Neural cell (in vitro differentiated cells): Measurements from ENCODE around the gene ACOXL. TPM values are rescaled to one million over a fixed set of nuclear protein-coding genes. Genes with fewer than 3 reads are reported as not detected.

Source experiments
- H2AFZ ChIP-seq: fragments of 200-600, 300-800 bp; sonication (generic), shearing (Covaris generic); 2 replicates; pipeline ENCODE4 v1.6.0; 2014; ENCODE audit warnings: low read depth, mild to moderate bottlenecking, antibody characterized with exemption, low read length, moderate library complexity
- H3F3A ChIP-seq: fragments of 200-600 bp; shearing (Covaris generic); 2 replicates; pipeline ENCODE4 v1.6.1; 2016; ENCODE audit warnings: mild to moderate bottlenecking, moderate library complexity, mixed read lengths, antibody characterized with exemption, low read length; ENCODE audit not compliant: insufficient read depth, poor library complexity, severe bottlenecking
- H3K27ac ChIP-seq: fragments of 200-600, 300-800 bp; sonication (generic), shearing (Covaris generic); 2 replicates; pipeline ENCODE4 v1.5.1; 2014; ENCODE audit warnings: mild to moderate bottlenecking, low read length, moderate library complexity
- H3K27me3 ChIP-seq: fragments of 300-800, 200-600 bp; sonication (generic), shearing (Covaris generic); 2 replicates; pipeline ENCODE4 v1.6.0; 2014; ENCODE audit warnings: mild to moderate bottlenecking, low read depth, low read length, moderate library complexity; ENCODE audit not compliant: insufficient read depth
- H3K36me3 ChIP-seq: fragments of 300-800, 200-600 bp; sonication (generic), shearing (Covaris generic); 2 replicates; pipeline ENCODE4 v1.5.1; 2014; ENCODE audit warnings: mild to moderate bottlenecking, antibody characterized with exemption, low read length, moderate library complexity; ENCODE audit not compliant: insufficient read depth
- H3K4me2 ChIP-seq: fragments of 300-800, 200-600 bp; sonication (generic), shearing (Covaris generic); 2 replicates; pipeline ENCODE4 v1.6.0; 2014; ENCODE audit warnings: mild to moderate bottlenecking, low read length
- H3K4me3 ChIP-seq: fragments of 300-800, 200-600 bp; sonication (generic), shearing (Covaris generic); 2 replicates; pipeline ENCODE4 v1.5.1; 2014; ENCODE audit warnings: mild to moderate bottlenecking, low read length, moderate library complexity
- H3K79me2 ChIP-seq: fragments of 200-600 bp; shearing (Covaris generic); replicated peaks from 2 replicates; pipeline ENCODE4 v1.6.0; 2014; ENCODE audit warnings: mild to moderate bottlenecking, low read length, moderate library complexity; ENCODE audit not compliant: insufficient read depth
- H3K9ac ChIP-seq: fragments of 300-800, 200-600 bp; sonication (generic), shearing (Covaris generic); 2 replicates; pipeline ENCODE4 v1.6.1; 2016; ENCODE audit warnings: mild to moderate bottlenecking, low read length, mixed read lengths
- H3K9me2 ChIP-seq: fragments of 200-600 bp; shearing (Covaris generic); 2 replicates; pipeline ENCODE4 v1.6.1; 2016; ENCODE audit warnings: mild to moderate bottlenecking, low read length, mixed read lengths; ENCODE audit not compliant: insufficient read depth
- H3K9me3 ChIP-seq: fragments of 200-600, 300-800 bp; sonication (generic), shearing (Covaris generic); 2 replicates; pipeline ENCODE4 v1.6.1; 2016; ENCODE audit warnings: mild to moderate bottlenecking, mixed run types, low read length, moderate library complexity, mixed read lengths
- H4K20me1 ChIP-seq: fragments of 200-600 bp; shearing (Covaris generic); 2 replicates; pipeline ENCODE4 v1.6.1; 2016; ENCODE audit warnings: mild to moderate bottlenecking, mixed run types; ENCODE audit not compliant: insufficient read depth
- EP300 ChIP-seq: fragments of 450-650 bp; conservative IDR thresholded peaks from 2 replicates; pipeline ENCODE4 v1.6.1; 2014; ENCODE audit warnings: antibody characterized with exemption, mild to moderate bottlenecking, moderate library complexity; ENCODE audit not compliant: poor library complexity, severe bottlenecking
- EZH2 ChIP-seq: fragments of 200-600, 300-800 bp; shearing (Covaris generic), sonication (generic); IDR thresholded peaks from 2 replicates; pipeline ENCODE4 v1.6.1; 2014; ENCODE audit warnings: antibody characterized with exemption, low read length, borderline replicate concordance, mild to moderate bottlenecking; ENCODE audit not compliant: insufficient read depth, poor library complexity, severe bottlenecking
- MXI1 ChIP-seq: fragments of 450-650 bp; conservative IDR thresholded peaks from 2 replicates; pipeline ENCODE4 v1.6.1; 2014; ENCODE audit warnings: antibody characterized with exemption, mild to moderate bottlenecking; ENCODE audit not compliant: poor library complexity, severe bottlenecking
- POLR2AphosphoS5 ChIP-seq: IDR thresholded peaks from 2 replicates; pipeline ENCODE4 v1.6.1; 2012
- RAD21 ChIP-seq: fragments of 450-650 bp; conservative IDR thresholded peaks from 2 replicates; pipeline ENCODE4 v1.6.1; 2014; ENCODE audit warnings: antibody characterized with exemption, mild to moderate bottlenecking, moderate library complexity
- SMC3 ChIP-seq: fragments of 450-650 bp; conservative IDR thresholded peaks from 2 replicates; pipeline ENCODE4 v1.6.1; 2014; ENCODE audit warnings: antibody characterized with exemption, mild to moderate bottlenecking, moderate library complexity; ENCODE audit not compliant: poor library complexity
- TAF1 ChIP-seq: IDR thresholded peaks from 2 replicates; pipeline ENCODE4 v1.6.1; 2012; ENCODE audit warnings: low read depth
- polyA plus RNA-seq: library from polyadenylated mRNA; depleted of rRNA; stranded (reverse); fragments of >200 nt; gene quantifications from 2 replicates; pipeline ENCODE4 v1.2.3, GENCODE V29; 2014
- TF ChIP-seq, protein P1 (sequence below): fragments of 450-650 bp; IDR thresholded peaks from 2 replicates; pipeline ENCODE4 v1.5.1; 2014; ENCODE audit warnings: antibody characterized with exemption, mild to moderate bottlenecking, moderate library complexity; ENCODE audit not compliant: poor library complexity, severe bottlenecking
- TF ChIP-seq, protein P2 (sequence below): IDR thresholded peaks from 2 replicates; pipeline ENCODE4 v1.6.1; 2012; ENCODE audit warnings: borderline replicate concordance

Gene ACOXL
- polyA plus RNA-seq, 1 donor from 2014 or later = not detected

DNA sequence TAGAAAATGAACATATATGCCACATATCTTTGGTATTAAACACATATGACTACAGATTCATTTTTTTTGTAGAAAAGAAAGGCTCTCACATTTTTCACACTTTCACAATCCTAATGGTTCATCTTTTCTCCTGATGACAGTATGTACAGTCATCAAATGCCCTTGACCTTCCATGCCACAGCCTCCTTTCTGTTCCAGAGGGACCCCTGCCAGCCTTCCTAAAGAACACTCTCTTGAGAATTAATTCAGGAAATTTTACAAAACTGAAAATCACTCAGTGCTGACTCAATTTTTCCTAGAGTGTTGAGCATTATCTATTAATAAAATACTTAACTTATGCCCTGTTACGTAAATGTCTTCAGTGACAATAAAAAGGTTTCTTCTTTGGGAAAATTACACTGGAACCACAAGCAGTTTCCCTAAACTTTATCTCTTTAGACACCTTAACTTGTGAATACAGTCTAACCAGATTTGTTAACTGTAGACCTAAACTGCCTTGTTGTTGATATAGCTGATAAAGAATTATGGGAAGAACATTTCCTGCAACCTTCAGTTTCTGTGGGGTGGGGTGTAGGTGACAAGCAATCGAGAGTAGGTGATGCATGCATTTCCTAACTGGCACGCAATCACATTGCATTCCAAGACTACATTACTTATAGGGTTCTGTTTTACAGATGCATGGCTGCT is 15.3 kb upstream of the ACOXL start:
- Histone ChIP-seq H3K9ac (no peak overlapping the region), H3K9me2 (no peaks in the 10 kb centered on the region), H2AFZ (no peak overlapping the region), H3K4me2 (no peak overlapping the region), H3K27me3 (no peaks in the 10 kb centered on the region), H3K27ac (no peak overlapping the region), H3K9me3 (no peaks in the 10 kb centered on the region), H3K4me3 (no peak overlapping the region), H3F3A (no peaks in the 10 kb centered on the region), H4K20me1 (no peaks in the 10 kb centered on the region), H3K79me2 (no peaks in the 10 kb centered on the region), H3K36me3 (no peaks in the 10 kb centered on the region)
- TF ChIP-seq SMC3 (no peak), EZH2 (no peak), POLR2AphosphoS5 (no peak), RAD21 (no peak), TAF1 (no peak)
- TF ChIP-seq, protein P1, sequence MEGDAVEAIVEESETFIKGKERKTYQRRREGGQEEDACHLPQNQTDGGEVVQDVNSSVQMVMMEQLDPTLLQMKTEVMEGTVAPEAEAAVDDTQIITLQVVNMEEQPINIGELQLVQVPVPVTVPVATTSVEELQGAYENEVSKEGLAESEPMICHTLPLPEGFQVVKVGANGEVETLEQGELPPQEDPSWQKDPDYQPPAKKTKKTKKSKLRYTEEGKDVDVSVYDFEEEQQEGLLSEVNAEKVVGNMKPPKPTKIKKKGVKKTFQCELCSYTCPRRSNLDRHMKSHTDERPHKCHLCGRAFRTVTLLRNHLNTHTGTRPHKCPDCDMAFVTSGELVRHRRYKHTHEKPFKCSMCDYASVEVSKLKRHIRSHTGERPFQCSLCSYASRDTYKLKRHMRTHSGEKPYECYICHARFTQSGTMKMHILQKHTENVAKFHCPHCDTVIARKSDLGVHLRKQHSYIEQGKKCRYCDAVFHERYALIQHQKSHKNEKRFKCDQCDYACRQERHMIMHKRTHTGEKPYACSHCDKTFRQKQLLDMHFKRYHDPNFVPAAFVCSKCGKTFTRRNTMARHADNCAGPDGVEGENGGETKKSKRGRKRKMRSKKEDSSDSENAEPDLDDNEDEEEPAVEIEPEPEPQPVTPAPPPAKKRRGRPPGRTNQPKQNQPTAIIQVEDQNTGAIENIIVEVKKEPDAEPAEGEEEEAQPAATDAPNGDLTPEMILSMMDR = no peak

DNA sequence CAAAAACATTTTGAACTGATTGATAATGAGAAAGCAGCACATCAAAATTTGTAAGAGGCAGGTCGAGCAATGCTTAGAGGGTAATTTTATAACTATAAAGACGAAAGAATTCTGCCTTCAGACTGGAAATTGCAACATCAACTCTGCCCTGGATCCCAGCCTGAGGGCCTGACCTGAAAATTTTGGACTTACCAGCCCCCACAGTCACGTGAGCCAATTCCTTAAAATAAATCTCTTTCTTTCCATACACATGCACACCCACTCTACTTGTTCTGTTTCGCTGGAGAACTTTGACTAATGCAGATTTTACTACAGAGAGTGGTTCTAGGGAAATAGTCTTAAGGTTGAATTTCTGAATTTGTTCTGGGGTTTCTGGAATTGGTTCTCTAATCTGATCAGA is 14.6 kb upstream of the ACOXL start:
- Histone ChIP-seq H2AFZ (no peak overlapping the region), H3K9ac (no peak overlapping the region), H3K36me3 (no peaks in the 10 kb centered on the region), H3K79me2 (no peaks in the 10 kb centered on the region), H3K9me3 (no peaks in the 10 kb centered on the region), H3K4me3 (no peak overlapping the region), H3F3A (no peaks in the 10 kb centered on the region), H4K20me1 (no peaks in the 10 kb centered on the region), H3K4me2 (no peak overlapping the region), H3K27ac (no peak overlapping the region), H3K27me3 (no peaks in the 10 kb centered on the region), H3K9me2 (no peaks in the 10 kb centered on the region)
- no peak for TF ChIP-seq SMC3
- no peak for TF ChIP-seq TAF1
- TF ChIP-seq, protein P2, sequence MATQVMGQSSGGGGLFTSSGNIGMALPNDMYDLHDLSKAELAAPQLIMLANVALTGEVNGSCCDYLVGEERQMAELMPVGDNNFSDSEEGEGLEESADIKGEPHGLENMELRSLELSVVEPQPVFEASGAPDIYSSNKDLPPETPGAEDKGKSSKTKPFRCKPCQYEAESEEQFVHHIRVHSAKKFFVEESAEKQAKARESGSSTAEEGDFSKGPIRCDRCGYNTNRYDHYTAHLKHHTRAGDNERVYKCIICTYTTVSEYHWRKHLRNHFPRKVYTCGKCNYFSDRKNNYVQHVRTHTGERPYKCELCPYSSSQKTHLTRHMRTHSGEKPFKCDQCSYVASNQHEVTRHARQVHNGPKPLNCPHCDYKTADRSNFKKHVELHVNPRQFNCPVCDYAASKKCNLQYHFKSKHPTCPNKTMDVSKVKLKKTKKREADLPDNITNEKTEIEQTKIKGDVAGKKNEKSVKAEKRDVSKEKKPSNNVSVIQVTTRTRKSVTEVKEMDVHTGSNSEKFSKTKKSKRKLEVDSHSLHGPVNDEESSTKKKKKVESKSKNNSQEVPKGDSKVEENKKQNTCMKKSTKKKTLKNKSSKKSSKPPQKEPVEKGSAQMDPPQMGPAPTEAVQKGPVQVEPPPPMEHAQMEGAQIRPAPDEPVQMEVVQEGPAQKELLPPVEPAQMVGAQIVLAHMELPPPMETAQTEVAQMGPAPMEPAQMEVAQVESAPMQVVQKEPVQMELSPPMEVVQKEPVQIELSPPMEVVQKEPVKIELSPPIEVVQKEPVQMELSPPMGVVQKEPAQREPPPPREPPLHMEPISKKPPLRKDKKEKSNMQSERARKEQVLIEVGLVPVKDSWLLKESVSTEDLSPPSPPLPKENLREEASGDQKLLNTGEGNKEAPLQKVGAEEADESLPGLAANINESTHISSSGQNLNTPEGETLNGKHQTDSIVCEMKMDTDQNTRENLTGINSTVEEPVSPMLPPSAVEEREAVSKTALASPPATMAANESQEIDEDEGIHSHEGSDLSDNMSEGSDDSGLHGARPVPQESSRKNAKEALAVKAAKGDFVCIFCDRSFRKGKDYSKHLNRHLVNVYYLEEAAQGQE = no peak
- no peak for TF ChIP-seq MXI1
- TF ChIP-seq POLR2AphosphoS5 = no peak
- no peak for TF ChIP-seq EZH2
- no peak for TF ChIP-seq EP300
- TF ChIP-seq, protein P1 = no peak
- no peak for TF ChIP-seq RAD21
